Measurements from ENCODE around the gene EXD3.

The EXD3 gene

DNA sequence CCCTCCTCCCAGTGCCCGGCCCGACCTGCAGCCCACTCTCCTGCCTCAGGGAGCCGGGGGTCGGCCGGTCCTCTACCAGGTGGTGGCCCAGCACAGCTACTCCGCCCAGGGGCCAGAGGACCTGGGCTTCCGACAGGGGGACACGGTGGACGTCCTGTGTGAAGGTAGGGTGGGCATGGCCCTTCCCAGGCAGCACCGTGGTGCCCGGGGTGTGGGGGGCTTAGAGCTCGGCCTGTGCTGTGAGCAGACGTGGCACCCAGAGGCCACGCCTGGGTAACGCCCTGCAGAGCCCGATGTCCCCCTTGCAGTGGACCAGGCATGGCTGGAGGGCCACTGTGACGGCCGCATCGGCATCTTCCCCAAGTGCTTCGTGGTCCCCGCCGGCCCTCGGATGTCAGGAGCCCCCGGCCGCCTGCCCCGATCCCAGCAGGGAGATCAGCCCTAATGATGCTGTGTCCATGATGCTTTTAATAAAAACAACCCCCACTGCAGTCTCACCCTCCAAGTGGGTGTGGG is 11.0 kb upstream of the EXD3 start:
- Histone ChIP-seq H3K27me3 (peaks cover 0 to 52% (median 10%) of the 10 kb centered on the region in 11 experiments; a peak in 13 of 22 replicates), H3K36me3 (no peaks in the 10 kb centered on the region), H3K9ac (peak overlapping the region in 2 of 11 experiments; percentile 9 to 24; a peak in 1 of 22 replicates), H3K4me2 (peak overlapping the region in 9 of 11 experiments; percentile 26 to 94 (median 86); a peak in 17 of 22 replicates), H3K4me3 (no peak overlapping the region), H3K9me3 (replicated peaks in 1 of 11) (no peaks in the 10 kb centered on the region), H3K4me1 (peaks cover 52 to 95% (median 82%) of the 10 kb centered on the region in 10 experiments), H4K20me1 (peaks cover 0 to 64% (median 15%) of the 10 kb centered on the region in 11 experiments; a peak in 13 of 22 replicates), H3K27ac (no peak overlapping the region)
- TF ChIP-seq Cebpa-rat (IDR thresholded peaks at IDR 0.05): no peak

- Histone ChIP-seq H3K9me3 (replicated peaks in 1 of 11) (no peaks in the 10 kb centered on the region), H3K27me3 (peaks cover 0 to 55% (median 10%) of the 10 kb centered on the region in 11 experiments; a peak in 13 of 22 replicates), H3K36me3 (no peaks in the 10 kb centered on the region), H3K27ac (no peak overlapping the region), H4K20me1 (peaks cover 0 to 66% (median 15%) of the 10 kb centered on the region in 11 experiments; a peak in 13 of 22 replicates), H3K4me3 (no peak overlapping the region), H3K9ac (peak overlapping the region in 2 of 11 experiments; percentile 9 to 24; a peak in 1 of 22 replicates), H3K4me1 (peaks cover 54 to 98% (median 86%) of the 10 kb centered on the region in 10 experiments), H3K4me2 (peak overlapping the region in 9 of 11 experiments; percentile 26 to 94 (median 86); a peak in 16 of 22 replicates)
- no peak for TF ChIP-seq Cebpa-rat (IDR thresholded peaks at IDR 0.05)
These were observed 10.5 kb upstream of the EXD3 start for GRCh38 chr9:137433349-137433915.

DNA sequence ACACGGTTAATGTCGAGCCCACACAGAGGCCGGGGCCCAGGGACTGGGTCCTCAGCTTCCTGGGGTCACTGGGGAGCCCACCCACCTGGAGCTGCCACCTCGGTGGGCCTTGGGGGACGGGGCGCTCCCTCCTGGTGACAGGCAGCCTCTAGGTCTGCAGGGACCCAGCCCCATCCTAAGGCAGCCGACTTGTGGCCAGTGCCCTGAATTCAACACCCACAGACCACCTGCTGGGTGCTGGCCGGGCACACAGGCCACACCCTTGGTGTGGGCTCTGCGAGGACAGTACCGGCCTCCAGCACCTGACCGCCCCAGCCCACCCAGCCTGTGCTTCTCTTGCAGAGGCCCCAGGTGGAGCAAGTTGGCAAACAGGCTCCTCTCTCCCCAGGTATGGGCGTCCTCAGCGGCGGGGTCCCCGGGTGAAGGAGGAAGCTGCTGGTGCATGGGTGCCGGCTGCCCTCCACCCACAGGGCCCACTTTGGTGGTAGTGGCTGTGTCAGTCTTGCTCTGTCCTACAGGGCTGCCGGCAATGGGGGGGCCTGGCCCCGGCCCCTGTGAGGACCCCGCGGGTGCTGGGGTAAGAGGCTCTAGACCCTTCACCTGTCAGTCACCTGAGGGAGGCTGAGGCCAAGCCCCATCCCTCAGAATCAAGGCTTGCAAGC is 9.9 kb upstream of the EXD3 start:
- H3K4me1 ChIP-seq: peaks cover 54 to 99% (median 90%) of the 10 kb centered on the region in 10 experiments
- 0 out of 22 replicates have a peak overlapping the region, but pooled peaks of 1 of the 11 experiments have one; percentile 24 for H3K9ac ChIP-seq
- H3K36me3 ChIP-seq: no peaks in the 10 kb centered on the region
- H3K9me3 ChIP-seq (replicated peaks in 1 of 11): no peaks in the 10 kb centered on the region
- peaks cover 0 to 66% (median 15%) of the 10 kb centered on the region in 11 experiments; a peak in 13 of 22 replicates for H4K20me1 ChIP-seq
- H3K4me2 ChIP-seq: peak overlapping the region in 9 of 11 experiments; percentile 26 to 94 (median 86); a peak in 15 of 22 replicates
- TF ChIP-seq Cebpa-rat (IDR thresholded peaks at IDR 0.05): no peak
- peaks cover 0 to 55% (median 10%) of the 10 kb centered on the region in 11 experiments; a peak in 13 of 22 replicates for H3K27me3 ChIP-seq
- no peak overlapping the region for H3K27ac ChIP-seq
- no peak overlapping the region for H3K4me3 ChIP-seq

GRCh38 chr9:137431416-137431931 is 8.5 kb upstream of the EXD3 start:
- peaks cover 52 to 95% (median 89%) of the 10 kb centered on the region in 10 experiments for H3K4me1 ChIP-seq
- no peaks in the 10 kb centered on the region for H3K36me3 ChIP-seq

DNA sequence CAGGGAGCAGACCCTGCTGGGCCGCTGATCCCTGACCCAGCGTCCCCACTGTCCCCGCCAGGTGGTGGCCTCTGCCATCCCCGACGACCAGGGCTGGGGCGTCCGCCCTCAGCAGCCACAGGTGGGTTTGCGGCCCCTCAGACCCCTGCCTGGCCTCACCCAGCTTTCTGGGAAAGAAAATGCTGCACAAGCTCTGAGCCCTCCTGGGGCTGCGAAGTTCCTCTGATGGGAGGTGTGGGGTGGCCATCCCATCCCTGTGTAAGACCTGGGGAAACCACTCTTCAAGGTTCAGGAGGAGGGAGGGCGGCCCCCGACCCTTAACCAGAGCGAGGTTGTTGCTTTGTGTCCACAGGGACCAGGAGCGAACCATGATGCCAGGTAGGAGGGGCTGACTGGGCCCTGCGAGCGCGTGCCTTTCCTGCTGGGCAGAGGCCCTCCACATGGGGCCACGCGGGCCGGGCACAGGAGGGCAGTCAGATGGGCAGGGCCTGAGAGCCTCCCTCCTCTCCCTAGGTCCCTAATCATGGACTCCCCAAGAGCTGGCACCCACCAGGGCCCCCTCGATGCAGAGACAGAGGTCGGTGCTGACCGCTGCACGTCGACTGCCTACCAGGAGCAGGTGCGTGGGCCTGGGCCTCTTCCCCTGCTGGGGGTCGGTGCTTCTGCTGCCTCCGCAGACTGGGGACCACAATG is 7.9 kb upstream of the EXD3 start:
- Histone ChIP-seq H3K9me3 (replicated peaks in 1 of 11) (no peaks in the 10 kb centered on the region), H3K9ac (peak overlapping the region in 5 of 11 experiments; percentile 2 to 63 (median 19); a peak in 5 of 22 replicates), H3K4me1 (peaks cover 46 to 95% (median 88%) of the 10 kb centered on the region in 10 experiments), H3K36me3 (no peaks in the 10 kb centered on the region), H3K4me2 (peak overlapping the region; percentile 81 to 95 (median 90)), H3K27me3 (peaks cover 0 to 51% (median 10%) of the 10 kb centered on the region in 11 experiments; a peak in 14 of 22 replicates), H4K20me1 (peaks cover 0 to 52% (median 15%) of the 10 kb centered on the region in 11 experiments; a peak in 13 of 22 replicates), H3K4me3 (peak overlapping the region in 3 of 10 experiments; percentile 18 to 32 (median 23); a peak in 4 of 20 replicates), H3K27ac (peak overlapping the region in 1 of 11 experiments; percentile 60; a peak in 2 of 22 replicates)
- TF ChIP-seq Cebpa-rat (IDR thresholded peaks at IDR 0.05): no peak

More at GRCh38 chr9:137431416-137431931, 8.5 kb upstream of the EXD3 start:
- Histone ChIP-seq H3K9me3 (replicated peaks in 1 of 11) (no peaks in the 10 kb centered on the region), H3K27ac (no peak overlapping the region; a peak in 1 of 22 replicates), H3K9ac (peak overlapping the region in 1 of 11 experiments; percentile 63; a peak in 1 of 22 replicates), H3K4me2 (peak overlapping the region in 10 of 11 experiments; percentile 25 to 95 (median 90); a peak in 19 of 22 replicates), H4K20me1 (peaks cover 0 to 58% (median 15%) of the 10 kb centered on the region in 11 experiments; a peak in 13 of 22 replicates), H3K4me3 (peak overlapping the region in 2 of 10 experiments; percentile 23 to 32; a peak in 3 of 20 replicates), H3K27me3 (peaks cover 0 to 51% (median 10%) of the 10 kb centered on the region in 11 experiments; a peak in 14 of 22 replicates)
- no peak for TF ChIP-seq Cebpa-rat (IDR thresholded peaks at IDR 0.05)

GRCh38 chr9:137429974-137430722 is 7.2 kb upstream of the EXD3 start:
- H3K9me3 ChIP-seq (replicated peaks in 1 of 11): no peaks in the 10 kb centered on the region
- peaks cover under 1 to 53% (median 10%) of the 10 kb centered on the region in 11 experiments; a peak in 18 of 22 replicates for H3K27me3 ChIP-seq
- no peaks in the 10 kb centered on the region for H3K36me3 ChIP-seq
- H4K20me1 ChIP-seq: peaks cover 0 to 45% (median 15%) of the 10 kb centered on the region in 11 experiments; a peak in 12 of 22 replicates
- peak overlapping the region in 3 of 11 experiments; percentile 28 to 60 (median 29); a peak in 6 of 22 replicates for H3K27ac ChIP-seq
- TF ChIP-seq Cebpa-rat (IDR thresholded peaks at IDR 0.05): no peak
- peak overlapping the region; percentile 81 to 95 (median 90) for H3K4me2 ChIP-seq
- peak overlapping the region in 8 of 11 experiments; percentile 2 to 63 (median 40); a peak in 10 of 22 replicates for H3K9ac ChIP-seq
- peaks cover 42 to 95% (median 88%) of the 10 kb centered on the region in 10 experiments for H3K4me1 ChIP-seq
- peak overlapping the region in 9 of 10 experiments; percentile 8 to 56 (median 41); a peak in 15 of 20 replicates for H3K4me3 ChIP-seq

DNA sequence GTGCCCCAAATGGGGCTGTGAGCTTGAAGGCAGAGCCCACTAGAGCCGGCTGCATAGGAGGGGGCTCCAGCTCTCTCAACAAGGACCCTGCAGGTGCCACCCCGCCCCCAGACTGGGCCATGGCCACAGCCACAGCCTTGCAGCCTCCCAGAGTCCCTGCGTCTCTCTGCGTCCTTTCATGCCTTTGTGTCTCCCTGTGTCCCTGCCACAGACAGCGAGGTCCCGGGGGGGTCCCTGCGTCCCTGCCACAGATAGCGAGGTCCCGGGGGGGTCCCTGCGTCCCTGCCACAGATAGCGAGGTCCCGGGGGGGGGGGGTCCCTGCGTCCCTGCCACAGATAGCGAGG is 6.6 kb upstream of the EXD3 start:
- Histone ChIP-seq H3K9ac (peak overlapping the region in 5 of 11 experiments; percentile 15 to 63 (median 41); a peak in 4 of 22 replicates), H3K27ac (peak overlapping the region in 2 of 11 experiments; percentile 29 to 60; a peak in 3 of 22 replicates), H3K9me3 (replicated peaks in 1 of 11) (no peaks in the 10 kb centered on the region), H3K4me2 (peak overlapping the region; percentile 81 to 95 (median 90)), H4K20me1 (peaks cover 0 to 38% (median 15%) of the 10 kb centered on the region in 11 experiments; a peak in 13 of 22 replicates), H3K36me3 (no peaks in the 10 kb centered on the region), H3K27me3 (peaks cover 7 to 53% (median 16%) of the 10 kb centered on the region in 11 experiments; a peak in 20 of 22 replicates), H3K4me1 (peaks cover 42 to 95% (median 88%) of the 10 kb centered on the region in 10 experiments), H3K4me3 (peak overlapping the region in 5 of 10 experiments; percentile 8 to 56 (median 41); a peak in 5 of 20 replicates)
- no peak for TF ChIP-seq Cebpa-rat (IDR thresholded peaks at IDR 0.05)
